ENCODE results near the gene TBC1D7.
"Not testable (repeated sequence)": the region's sequence is repeated elsewhere in the genome, so short reads cannot be mapped to it uniquely, and the experiment has no call there.

The TBC1D7 gene

GRCh38 chr6:13355999-13356785 lies 27.9 kb upstream of the TBC1D7 start:
- no peak for DNase-seq

- no peak for DNase-seq
These were observed 27.0 kb upstream of the TBC1D7 start for GRCh38 chr6:13355043-13355945.

GRCh38 chr6:13354331-13355042 lies 26.1 kb upstream of the TBC1D7 start:
- no peak for DNase-seq

GRCh38 chr6:13352165-13352564 lies 23.8 kb upstream of the TBC1D7 start:
- no peak for DNase-seq

GRCh38 chr6:13351271-13351670 lies 22.9 kb upstream of the TBC1D7 start:
- DNase-seq, result no peak

GRCh38 chr6:13349811-13350506 lies 21.6 kb upstream of the TBC1D7 start:
- DNase-seq, result no peak

- DNase-seq, result no peak
These were observed 20.2 kb upstream of the TBC1D7 start for GRCh38 chr6:13348334-13349113.

GRCh38 chr6:13346245-13346644 lies 17.9 kb upstream of the TBC1D7 start:
- no peak for DNase-seq

- no peak for DNase-seq
These were observed 14.2 kb upstream of the TBC1D7 start for GRCh38 chr6:13342414-13343019.

- no peak for DNase-seq
These were observed 11.7 kb upstream of the TBC1D7 start for GRCh38 chr6:13339863-13340630.

GRCh38 chr6:13338038-13338437 lies 9.7 kb upstream of the TBC1D7 start:
- DNase-seq, result no peak

- peak; percentile 74 to 89 (median 78) for DNase-seq
These were observed 8.2 kb upstream of the TBC1D7 start for GRCh38 chr6:13336553-13336952.

GRCh38 chr6:13334953-13335352 lies 6.6 kb upstream of the TBC1D7 start:
- no peak for DNase-seq

GRCh38 chr6:13332349-13332706 lies 4.0 kb upstream of the TBC1D7 start:
- no peak for DNase-seq

GRCh38 chr6:13331516-13332348 lies 3.4 kb upstream of the TBC1D7 start:
- peak; percentile 17 to 62 (median 59) for DNase-seq

- DNase-seq, result no peak
These were observed 492 bp upstream of the TBC1D7 start for GRCh38 chr6:13328875-13329183.

GRCh38 chr6:13327691-13328075 lies 654 bp downstream of the TBC1D7 start:
- peak in 1 of 3 experiments; percentile 43 for DNase-seq

- DNase-seq, result not testable (repeated sequence)
These were observed 2.2 kb downstream of the TBC1D7 start for GRCh38 chr6:13326031-13326586.

- no peak for DNase-seq
These were observed 8.3 kb downstream of the TBC1D7 start for GRCh38 chr6:13319891-13320564.
